ENCODE data around the gene CELF4. TPM values are rescaled to one million over a fixed set of nuclear protein-coding genes. Genes with fewer than 3 reads are reported as not detected.

CELF4 gene
- total and polyA plus RNA-seq, 10 of the 15 experiments (the other 5 are each of a cell fraction or from before 2014, with no cell fraction given): 0.03 to 0.32 TPM; not detected in 8

- TF ChIP-seq, protein P1, sequence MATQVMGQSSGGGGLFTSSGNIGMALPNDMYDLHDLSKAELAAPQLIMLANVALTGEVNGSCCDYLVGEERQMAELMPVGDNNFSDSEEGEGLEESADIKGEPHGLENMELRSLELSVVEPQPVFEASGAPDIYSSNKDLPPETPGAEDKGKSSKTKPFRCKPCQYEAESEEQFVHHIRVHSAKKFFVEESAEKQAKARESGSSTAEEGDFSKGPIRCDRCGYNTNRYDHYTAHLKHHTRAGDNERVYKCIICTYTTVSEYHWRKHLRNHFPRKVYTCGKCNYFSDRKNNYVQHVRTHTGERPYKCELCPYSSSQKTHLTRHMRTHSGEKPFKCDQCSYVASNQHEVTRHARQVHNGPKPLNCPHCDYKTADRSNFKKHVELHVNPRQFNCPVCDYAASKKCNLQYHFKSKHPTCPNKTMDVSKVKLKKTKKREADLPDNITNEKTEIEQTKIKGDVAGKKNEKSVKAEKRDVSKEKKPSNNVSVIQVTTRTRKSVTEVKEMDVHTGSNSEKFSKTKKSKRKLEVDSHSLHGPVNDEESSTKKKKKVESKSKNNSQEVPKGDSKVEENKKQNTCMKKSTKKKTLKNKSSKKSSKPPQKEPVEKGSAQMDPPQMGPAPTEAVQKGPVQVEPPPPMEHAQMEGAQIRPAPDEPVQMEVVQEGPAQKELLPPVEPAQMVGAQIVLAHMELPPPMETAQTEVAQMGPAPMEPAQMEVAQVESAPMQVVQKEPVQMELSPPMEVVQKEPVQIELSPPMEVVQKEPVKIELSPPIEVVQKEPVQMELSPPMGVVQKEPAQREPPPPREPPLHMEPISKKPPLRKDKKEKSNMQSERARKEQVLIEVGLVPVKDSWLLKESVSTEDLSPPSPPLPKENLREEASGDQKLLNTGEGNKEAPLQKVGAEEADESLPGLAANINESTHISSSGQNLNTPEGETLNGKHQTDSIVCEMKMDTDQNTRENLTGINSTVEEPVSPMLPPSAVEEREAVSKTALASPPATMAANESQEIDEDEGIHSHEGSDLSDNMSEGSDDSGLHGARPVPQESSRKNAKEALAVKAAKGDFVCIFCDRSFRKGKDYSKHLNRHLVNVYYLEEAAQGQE (IDR thresholded peaks at IDR 0.05; ENCODE audit: low read depth, low read length): no peak
- TF ChIP-seq CBFB (IDR thresholded peaks at IDR 0.05; ENCODE audit: low read depth) (no peak), PML (IDR thresholded peaks at IDR 0.05; ENCODE audit: low read length) (no peak), IRF5 (IDR thresholded peaks at IDR 0.05; ENCODE audit: borderline replicate concordance) (no peak), JUND (IDR thresholded peaks at IDR 0.05; ENCODE audit: low read depth, low read length) (no peak)
- DNase-seq (ENCODE audit: low read depth, low spot score) (no peak), FAIRE-seq (no peak), ATAC-seq (no peak)
- 0 out of 4 replicates have a peak, but pooled peaks cover 0 to 1% of the 10 kb centered on the region in 2 experiments for H3K27me3 ChIP-seq (replicated peaks in 1 of 2; ENCODE audit: control insufficient read depth in 2 of 2, insufficient read depth in 2 of 2, low read length in 1 of 2)
- no peak overlapping the region for H3K27ac ChIP-seq (ENCODE audit: control insufficient read depth, insufficient read depth)
- BruUV-seq (replicated peaks): no TSS peak
- ChIA-PET CTCF (no interaction called here), RAD21 (ENCODE audit: unreplicated experiment) (no interaction called here), SMC1A (ENCODE audit: uncharacterized antibody, unreplicated experiment) (no interaction called here), POLR2A (no interaction called here)
- no peaks in the 10 kb centered on the region for H4K20me1 ChIP-seq (ENCODE audit: control insufficient read depth, insufficient read depth)
- in situ Hi-C loops (cut with MboI): loop anchor here (25.0 kb wide), 1 partner anchor 379 kb away; no protein-coding TSS in a partner anchor
- H3K9me3 ChIP-seq (replicated peaks; ENCODE audit: control insufficient read depth, insufficient read depth, low read length): no peaks in the 10 kb centered on the region
- H3K4me3 ChIP-seq: no peak overlapping the region
- no peak overlapping the region for H3K4me2 ChIP-seq (ENCODE audit: control insufficient read depth, insufficient read depth)
- H3K9ac ChIP-seq (ENCODE audit: control insufficient read depth, insufficient read depth, low read length): no peak overlapping the region
- no peaks in the 10 kb centered on the region for H3K4me1 ChIP-seq (ENCODE audit: control insufficient read depth, insufficient read depth, low read length)
- H2AFZ ChIP-seq (ENCODE audit: control insufficient read depth, low read depth, low read length): no peak overlapping the region
- WGBS (ENCODE audit: insufficient coverage, insufficient replicate concordance, low lambda C conversion rate, missing lambda C conversion rate): 87% methylated on average over 1 of the region's 1 CpG
- H3K79me2 ChIP-seq (ENCODE audit: control insufficient read depth, insufficient read depth, low read length): no peaks in the 10 kb centered on the region
- intact Hi-C loops (cut with micrococcal nuclease; ENCODE audit: unreplicated experiment): no loop called here
- H3K36me3 ChIP-seq (ENCODE audit: control insufficient read depth in 2 of 2, insufficient read depth in 2 of 2, low read length in 1 of 2): no peaks in the 10 kb centered on the region
Observed at GRCh38 chr18:37315935-37316334, 249.7 kb downstream of the CELF4 start.

Measured in GM12878 (cell line).